HG02884 (cell line): Measurements from ENCODE around the gene TLX3.

Experiments used
- ATAC-seq: cut with Tn5 transposase; IDR thresholded peaks from one replicate; pipeline ENCODE4 v1.9.1; 2021; ENCODE audit warnings: mild to moderate bottlenecking, moderate library complexity; ENCODE audit not compliant: unreplicated experiment

Gene TLX3

GRCh38 chr5:171300358-171300757, 8.7 kb upstream of the TLX3 start:
- ATAC-seq, result no peak

GRCh38 chr5:171306166-171306565, 2.9 kb upstream of the TLX3 start:
- no peak for ATAC-seq

GRCh38 chr5:171306781-171307591, 2.1 kb upstream of the TLX3 start:
- no peak for ATAC-seq

- no peak for ATAC-seq
Observed at GRCh38 chr5:171307789-171308452, 1.1 kb upstream of the TLX3 start.

GRCh38 chr5:171309276-171310211, 496 bp downstream of the TLX3 start:
- no peak for ATAC-seq

- ATAC-seq, result no peak
Observed at GRCh38 chr5:171310212-171310818, 1.3 kb downstream of the TLX3 start.

GRCh38 chr5:171310819-171311321, 1.8 kb downstream of the TLX3 start:
- ATAC-seq, result no peak

- ATAC-seq, result no peak
Observed at GRCh38 chr5:171311322-171312077, 2.5 kb downstream of the TLX3 start.

- no peak for ATAC-seq
Observed at GRCh38 chr5:171312129-171312974, 3.3 kb downstream of the TLX3 start.

- no peak for ATAC-seq
Observed at GRCh38 chr5:171313481-171314206, 4.6 kb downstream of the TLX3 start.

- ATAC-seq, result no peak
Observed at GRCh38 chr5:171314728-171315385, 5.8 kb downstream of the TLX3 start.

- no peak for ATAC-seq
Observed at GRCh38 chr5:171315386-171315891, 6.4 kb downstream of the TLX3 start.

- ATAC-seq, result no peak
Observed at GRCh38 chr5:171315925-171316257, 6.8 kb downstream of the TLX3 start.

GRCh38 chr5:171316258-171317121, 7.4 kb downstream of the TLX3 start:
- no peak for ATAC-seq

GRCh38 chr5:171317230-171317629, 8.2 kb downstream of the TLX3 start:
- no peak for ATAC-seq

- no peak for ATAC-seq
Observed at GRCh38 chr5:171318026-171318425, 9.0 kb downstream of the TLX3 start.

GRCh38 chr5:171321447-171321846, 12.4 kb downstream of the TLX3 start:
- ATAC-seq, result no peak
